ENCODE data around the gene EIF4E3. TPM values are rescaled to one million over a fixed set of nuclear protein-coding genes. Genes with fewer than 3 reads are reported as not detected.
A peak's percentile ranks its signal among the peaks of the same experiment; 100 is the strongest.

Gene EIF4E3
- total RNA-seq, 1 donor from 2014 or later: 3.5 TPM

- no peaks in the 10 kb centered on the region for H3K36me3 ChIP-seq (ENCODE audit: insufficient read depth, low read length)
- no peak for DNase-seq (ENCODE audit: low read depth)
- no peak overlapping the region for H3K4me2 ChIP-seq (ENCODE audit: low read length)
- Mint-ChIP-seq H3K4me1 (ENCODE audit: low read depth, unreplicated experiment) (peaks cover 53% of the 10 kb centered on the region), H3K4me3 (ENCODE audit: unreplicated experiment) (no peak overlapping the region), H3K27me3 (ENCODE audit: low read depth, unreplicated experiment) (no peaks in the 10 kb centered on the region), H3K27ac (ENCODE audit: unreplicated experiment) (no peak overlapping the region), H3K9me3 (ENCODE audit: unreplicated experiment) (no peaks in the 10 kb centered on the region), H3K36me3 (ENCODE audit: low read depth, unreplicated experiment) (no peaks in the 10 kb centered on the region)
- H3K4me3 ChIP-seq (ENCODE audit: insufficient read depth, low read depth, low read length): no peak overlapping the region
- FAIRE-seq: no peak
- no peaks in the 10 kb centered on the region for H3K9me3 ChIP-seq (ENCODE audit: insufficient read depth, low read depth, low read length)
- H3K27ac ChIP-seq (ENCODE audit: low read depth, low read length): no peak overlapping the region
- peaks cover 20% of the 10 kb centered on the region for H3K4me1 ChIP-seq (ENCODE audit: insufficient read depth, low read length)
- H3K79me2 ChIP-seq (ENCODE audit: insufficient read depth, low read length): no peaks in the 10 kb centered on the region
- no peak for TF ChIP-seq EZH2 (IDR thresholded peaks at IDR 0.05; ENCODE audit: insufficient read depth, low read length)
- no peak for TF ChIP-seq CTCF (IDR thresholded peaks at IDR 0.05; ENCODE audit: insufficient read depth, low read depth, low read length)
- H3K9ac ChIP-seq (ENCODE audit: low read length): no peak overlapping the region
- H3K27me3 ChIP-seq (ENCODE audit: insufficient read depth, low read length): no peaks in the 10 kb centered on the region
- H2AFZ ChIP-seq (ENCODE audit: low read depth, low read length): no peak overlapping the region
- no peaks in the 10 kb centered on the region for H4K20me1 ChIP-seq (ENCODE audit: insufficient read depth, low read length)
Measured at GRCh38 chr3:71685686-71686085, 39.5 kb downstream of the EIF4E3 start.

- H3K4me1 Mint-ChIP-seq (ENCODE audit: low read depth, unreplicated experiment): peaks cover 48% of the 10 kb centered on the region
- H3K36me3 Mint-ChIP-seq (ENCODE audit: low read depth, unreplicated experiment): no peaks in the 10 kb centered on the region
- Histone ChIP-seq H3K27ac (ENCODE audit: low read depth, low read length) (no peak overlapping the region), H3K79me2 (ENCODE audit: insufficient read depth, low read length) (no peaks in the 10 kb centered on the region), H3K4me1 (ENCODE audit: insufficient read depth, low read length) (peaks cover 14% of the 10 kb centered on the region), H4K20me1 (ENCODE audit: insufficient read depth, low read length) (no peaks in the 10 kb centered on the region), H3K4me3 (ENCODE audit: insufficient read depth, low read depth, low read length) (peak overlapping the region; percentile 30), H3K4me2 (ENCODE audit: low read length) (peak overlapping the region; percentile 66), H2AFZ (ENCODE audit: low read depth, low read length) (no peak overlapping the region), H3K9me3 (ENCODE audit: insufficient read depth, low read depth, low read length) (no peaks in the 10 kb centered on the region), H3K36me3 (ENCODE audit: insufficient read depth, low read length) (no peaks in the 10 kb centered on the region), H3K27me3 (ENCODE audit: insufficient read depth, low read length) (no peaks in the 10 kb centered on the region), H3K9ac (ENCODE audit: low read length) (no peak overlapping the region)
- DNase-seq (ENCODE audit: low read depth) (peak; percentile 74), FAIRE-seq (peak; percentile 60)
- H3K27ac Mint-ChIP-seq (ENCODE audit: unreplicated experiment): peak overlapping the region; percentile 76
- no peak overlapping the region for H3K4me3 Mint-ChIP-seq (ENCODE audit: unreplicated experiment)
- TF ChIP-seq EZH2 (IDR thresholded peaks at IDR 0.05; ENCODE audit: insufficient read depth, low read length) (no peak), CTCF (IDR thresholded peaks at IDR 0.05; ENCODE audit: insufficient read depth, low read depth, low read length) (no peak)
- no peaks in the 10 kb centered on the region for H3K9me3 Mint-ChIP-seq (ENCODE audit: unreplicated experiment)
- H3K27me3 Mint-ChIP-seq (ENCODE audit: low read depth, unreplicated experiment): no peaks in the 10 kb centered on the region
Measured at GRCh38 chr3:71684757-71685386, 40.3 kb downstream of the EIF4E3 start.

GRCh38 chr3:71684046-71684756 is 41.0 kb downstream of the EIF4E3 start:
- Mint-ChIP-seq H3K4me3 (ENCODE audit: unreplicated experiment) (no peak overlapping the region), H3K9me3 (ENCODE audit: unreplicated experiment) (no peaks in the 10 kb centered on the region), H3K36me3 (ENCODE audit: low read depth, unreplicated experiment) (no peaks in the 10 kb centered on the region), H3K27ac (ENCODE audit: unreplicated experiment) (no peak overlapping the region), H3K4me1 (ENCODE audit: low read depth, unreplicated experiment) (peaks cover 44% of the 10 kb centered on the region), H3K27me3 (ENCODE audit: low read depth, unreplicated experiment) (no peaks in the 10 kb centered on the region)
- H4K20me1 ChIP-seq (ENCODE audit: insufficient read depth, low read length): no peaks in the 10 kb centered on the region
- no peaks in the 10 kb centered on the region for H3K27me3 ChIP-seq (ENCODE audit: insufficient read depth, low read length)
- H3K4me3 ChIP-seq (ENCODE audit: insufficient read depth, low read depth, low read length): peak overlapping the region; percentile 30
- no peaks in the 10 kb centered on the region for H3K36me3 ChIP-seq (ENCODE audit: insufficient read depth, low read length)
- peaks cover 14% of the 10 kb centered on the region for H3K4me1 ChIP-seq (ENCODE audit: insufficient read depth, low read length)
- DNase-seq (ENCODE audit: low read depth): no peak
- H3K9ac ChIP-seq (ENCODE audit: low read length): no peak overlapping the region
- no peak overlapping the region for H3K27ac ChIP-seq (ENCODE audit: low read depth, low read length)
- peak; percentile 26 for FAIRE-seq
- H3K79me2 ChIP-seq (ENCODE audit: insufficient read depth, low read length): no peaks in the 10 kb centered on the region
- no peak overlapping the region for H2AFZ ChIP-seq (ENCODE audit: low read depth, low read length)
- H3K4me2 ChIP-seq (ENCODE audit: low read length): peak overlapping the region; percentile 66
- H3K9me3 ChIP-seq (ENCODE audit: insufficient read depth, low read depth, low read length): no peaks in the 10 kb centered on the region
- TF ChIP-seq EZH2 (IDR thresholded peaks at IDR 0.05; ENCODE audit: insufficient read depth, low read length) (no peak), CTCF (IDR thresholded peaks at IDR 0.05; ENCODE audit: insufficient read depth, low read depth, low read length) (no peak)

All from astrocyte (in vitro differentiated cells and primary cell).